ENCODE data around the gene STAC3.
"Not testable (repeated sequence)": the region's sequence is repeated elsewhere in the genome, so short reads cannot be mapped to it uniquely, and the experiment has no call there.

STAC3 gene

GRCh38 chr12:57250956-57251355, at the start of gene STAC3:
Gene STAC3, minus strand, starts transcription at chr12:57251187. Its CDS starts 1,551 bp downstream, at chr12:57249636.
- DNase-seq: no peak

GRCh38 chr12:57299514-57300016, 48.6 kb upstream of the STAC3 start:
- DNase-seq: no peak

- DNase-seq: no peak
Observed at GRCh38 chr12:57296291-57296690, 45.3 kb upstream of the STAC3 start.

GRCh38 chr12:57282073-57282472, 31.1 kb upstream of the STAC3 start:
- not testable (repeated sequence) for DNase-seq

DNA sequence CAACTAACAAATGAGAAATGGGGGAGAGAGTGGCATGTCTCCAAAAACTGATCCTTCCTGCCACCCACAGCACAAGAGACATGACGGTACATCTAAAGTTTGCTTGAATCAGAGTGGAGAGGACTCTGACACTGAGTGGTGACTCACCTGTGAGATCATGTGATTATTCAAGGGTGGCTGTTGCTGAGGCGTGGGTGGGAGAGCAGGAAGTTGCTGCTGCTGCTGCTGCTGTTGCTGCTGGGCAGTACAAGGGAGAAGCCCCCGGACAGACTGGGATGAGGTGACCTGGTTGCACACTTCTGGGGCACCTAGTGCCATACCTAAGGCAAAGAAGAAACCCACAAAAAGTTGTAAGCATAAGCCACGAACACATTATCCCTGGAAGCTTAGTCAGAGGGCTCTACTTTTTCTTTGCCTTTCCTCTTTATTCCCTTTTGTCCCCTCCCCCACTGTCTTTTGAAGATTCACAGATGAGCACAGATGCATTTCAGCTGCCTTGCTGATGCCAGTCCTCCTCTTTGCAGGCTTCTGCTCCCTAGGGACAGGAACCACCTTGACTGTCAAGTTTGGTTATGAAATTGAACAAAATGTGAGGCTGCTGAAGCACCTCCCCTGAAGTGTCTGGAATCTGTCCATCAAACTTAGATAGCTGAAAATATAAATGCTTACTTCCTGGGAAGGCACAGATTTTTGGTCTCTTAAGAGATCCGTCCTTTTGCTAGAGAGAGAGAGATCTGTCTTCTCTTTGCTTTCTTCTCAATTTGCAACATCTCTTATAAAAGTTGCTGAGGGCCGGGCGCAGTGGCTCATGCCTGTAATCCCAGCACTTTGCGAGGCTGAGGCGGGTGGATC, 29.4 kb upstream of the STAC3 start:
- peak; percentile 98 for DNase-seq

- no peak for DNase-seq
Observed at GRCh38 chr12:57278465-57279381, 27.7 kb upstream of the STAC3 start.

DNA sequence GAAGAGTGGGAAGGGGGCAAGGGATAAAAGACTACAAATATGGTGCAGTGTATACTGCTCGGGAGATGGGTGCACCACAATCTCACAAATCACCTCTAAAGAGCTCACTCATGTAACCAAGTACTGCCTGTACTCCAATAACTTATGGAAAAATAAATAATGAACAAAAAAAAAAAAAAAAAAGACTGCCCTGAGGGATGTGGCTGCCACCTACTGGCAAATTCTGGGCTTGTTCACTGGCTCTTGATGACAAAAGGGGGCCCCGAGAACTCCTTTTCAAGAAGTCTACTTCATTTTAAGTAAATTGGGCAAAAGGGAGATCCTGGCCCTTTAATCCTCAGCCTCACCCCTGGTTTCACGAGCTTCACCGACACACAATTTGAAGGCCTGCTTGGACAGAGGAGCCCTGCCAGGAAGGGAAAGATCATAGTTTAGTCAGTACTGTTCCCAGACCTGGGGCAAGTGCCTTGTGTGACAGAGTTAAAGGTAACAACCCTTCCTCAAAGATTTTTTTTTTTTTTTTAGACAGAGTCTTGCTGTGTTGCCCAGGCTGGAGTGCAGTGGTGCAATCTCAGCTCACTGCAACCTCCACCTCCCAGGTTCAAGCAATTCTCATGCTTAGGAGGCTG, 26.1 kb upstream of the STAC3 start:
- no peak for DNase-seq

GRCh38 chr12:57276233-57276632, 25.2 kb upstream of the STAC3 start:
- DNase-seq: not testable (repeated sequence)

DNA sequence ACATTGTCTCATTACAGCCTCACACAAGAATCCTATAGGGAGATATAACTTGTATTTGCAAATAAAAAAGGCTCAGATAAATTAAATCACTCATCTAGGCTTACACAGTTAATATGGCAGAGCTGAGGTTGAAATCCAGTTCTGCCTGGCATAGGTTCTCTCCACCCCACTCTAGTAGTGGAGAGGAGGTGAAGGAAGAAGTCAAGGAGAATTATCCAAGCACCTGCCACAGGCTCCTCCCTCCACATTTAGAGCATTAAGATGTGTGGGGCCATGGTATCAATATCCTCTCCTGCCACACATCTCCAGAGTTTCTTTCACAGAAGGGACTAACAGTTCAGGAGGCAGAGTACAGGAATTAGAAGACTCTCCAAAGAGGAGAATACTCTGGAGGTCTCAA, 22.5 kb upstream of the STAC3 start:
- DNase-seq: no peak

DNA sequence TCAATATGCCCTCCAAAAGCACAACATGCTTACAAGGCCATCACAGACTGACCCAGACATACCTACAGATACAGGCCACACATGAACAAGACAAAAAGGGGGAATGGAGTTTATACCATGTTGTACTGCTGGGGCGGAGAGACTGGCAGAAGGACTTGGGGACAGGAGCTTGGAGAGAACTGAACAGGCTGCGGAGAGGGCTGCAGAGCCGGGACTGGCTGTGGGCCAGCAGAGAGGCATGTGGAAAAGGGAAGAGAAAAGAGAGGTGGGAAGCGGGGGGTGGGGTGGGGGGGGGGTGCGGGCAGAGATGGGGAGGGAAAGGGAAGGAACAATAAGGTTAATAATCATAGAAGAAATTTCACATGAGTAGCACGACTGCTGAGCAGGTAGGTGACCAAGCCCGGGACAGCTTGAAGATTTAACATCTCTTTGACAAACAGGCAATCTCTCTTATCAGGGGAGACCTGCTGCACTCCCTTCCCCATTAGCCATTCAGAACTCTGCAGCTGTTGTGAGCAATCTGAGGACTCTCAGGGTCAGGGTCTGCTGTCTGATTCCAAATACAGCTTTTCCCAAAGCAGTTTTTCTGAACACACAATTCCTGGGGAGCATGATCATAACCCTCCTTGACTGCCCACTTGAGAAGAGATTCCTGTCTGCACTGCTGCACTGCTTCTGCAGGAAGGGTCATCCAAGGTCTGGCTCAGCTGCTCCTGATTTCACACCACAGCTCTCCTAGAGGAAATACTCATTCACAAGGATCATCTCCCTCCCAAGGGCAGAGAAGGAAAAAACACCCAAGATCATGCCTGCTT, 21.6 kb upstream of the STAC3 start:
- peak; percentile 16 for DNase-seq

DNA sequence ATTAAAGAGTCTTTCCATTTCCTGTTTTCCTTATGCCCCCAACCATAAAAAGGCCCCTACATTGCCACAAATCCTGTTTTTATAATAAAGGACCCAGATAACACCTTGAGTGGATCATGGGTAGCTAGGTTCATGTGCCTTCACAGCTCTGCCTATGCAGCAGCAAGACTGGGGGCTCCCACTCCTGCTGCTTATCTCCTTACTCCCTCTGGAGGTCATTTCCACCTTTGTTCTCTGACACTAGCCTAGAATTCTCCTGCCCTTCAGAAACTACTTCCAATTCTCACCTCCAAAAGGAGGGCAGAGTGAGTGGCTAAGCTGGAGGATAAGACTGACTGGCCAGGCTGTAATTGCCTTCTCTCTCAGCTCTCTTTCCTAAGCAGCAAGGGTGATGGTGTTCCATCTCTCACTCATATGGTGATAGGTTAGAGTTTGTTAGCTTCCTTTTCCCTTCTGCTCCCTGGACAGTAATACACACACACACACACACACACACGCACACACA, 20.0 kb upstream of the STAC3 start:
- no peak for DNase-seq

DNA sequence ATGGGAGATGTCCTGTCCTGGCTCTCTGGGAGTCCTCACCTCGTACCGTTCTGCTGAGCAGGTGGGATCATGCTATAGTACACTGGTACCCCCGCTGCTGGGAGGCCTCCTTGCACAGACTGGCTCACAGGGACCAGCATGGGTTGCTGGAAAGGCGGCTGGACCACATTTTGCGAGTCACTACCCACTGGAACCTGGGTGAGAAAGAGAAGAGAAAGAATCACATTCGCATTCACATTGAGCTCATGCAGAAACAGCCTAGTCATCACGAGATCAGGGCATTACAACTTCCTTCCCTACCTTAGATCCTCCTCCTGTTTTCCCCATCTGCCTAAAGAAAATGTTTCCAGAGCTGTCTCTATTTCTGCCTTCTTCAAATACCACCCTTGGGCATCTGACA, 17.3 kb upstream of the STAC3 start:
- DNase-seq: no peak

DNA sequence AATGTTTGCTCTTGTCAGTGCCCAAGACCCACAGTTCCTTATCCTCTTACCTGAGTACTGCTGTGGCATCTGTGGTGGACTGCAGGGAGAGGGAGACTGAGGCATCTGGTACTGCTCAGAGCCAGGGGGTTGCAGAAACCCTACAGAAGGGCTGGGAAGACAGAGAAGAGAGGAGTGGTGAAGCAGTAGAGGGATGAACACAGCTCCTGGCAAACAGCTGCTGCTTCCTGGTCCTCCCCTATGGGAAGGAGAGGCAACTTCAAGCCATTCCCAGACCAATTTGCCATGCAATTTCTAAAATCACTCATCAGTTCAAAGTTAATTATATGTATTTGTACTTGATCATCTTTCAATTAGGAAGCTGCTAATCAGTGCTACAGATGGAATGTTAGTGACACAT, 15.7 kb upstream of the STAC3 start:
- DNase-seq: no peak

GRCh38 chr12:57263096-57263495, 12.1 kb upstream of the STAC3 start:
- no peak for DNase-seq

GRCh38 chr12:57262126-57262822, 11.3 kb upstream of the STAC3 start:
- no peak for DNase-seq

GRCh38 chr12:57261428-57261865, 10.5 kb upstream of the STAC3 start:
- no peak for DNase-seq

- DNase-seq: no peak
Observed at GRCh38 chr12:57260366-57260765, 9.4 kb upstream of the STAC3 start.

- DNase-seq: peak; percentile 85
Observed at GRCh38 chr12:57258977-57259970, 8.3 kb upstream of the STAC3 start.

DNA sequence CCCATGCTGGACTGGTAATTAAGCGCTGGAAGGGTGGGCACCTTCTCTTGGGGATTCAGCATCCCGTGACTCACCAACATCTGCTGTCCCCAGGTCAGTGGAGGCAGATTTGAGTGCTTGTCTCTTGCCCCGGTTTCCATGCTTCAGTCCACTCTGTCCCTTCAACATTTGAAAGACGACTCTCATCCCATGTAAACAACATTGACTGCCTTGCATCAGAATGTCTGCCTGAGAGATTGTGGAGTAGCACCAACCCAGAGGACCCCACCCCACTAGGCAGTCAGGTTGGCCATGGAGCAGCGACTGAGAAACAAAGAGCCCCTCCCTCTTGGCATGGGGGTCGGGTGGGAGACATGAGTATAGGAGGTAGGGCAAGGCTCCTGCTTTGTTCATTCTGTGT, 4.9 kb upstream of the STAC3 start:
- DNase-seq: no peak

Data from NCI-H226 (cell line).